ENCODE results near the gene ASB6. TPM values are rescaled to one million over a fixed set of nuclear protein-coding genes. Genes with fewer than 3 reads are reported as not detected.

Gene ASB6
- polyA plus RNA-seq, 1 donor = 11.8 TPM

DNA sequence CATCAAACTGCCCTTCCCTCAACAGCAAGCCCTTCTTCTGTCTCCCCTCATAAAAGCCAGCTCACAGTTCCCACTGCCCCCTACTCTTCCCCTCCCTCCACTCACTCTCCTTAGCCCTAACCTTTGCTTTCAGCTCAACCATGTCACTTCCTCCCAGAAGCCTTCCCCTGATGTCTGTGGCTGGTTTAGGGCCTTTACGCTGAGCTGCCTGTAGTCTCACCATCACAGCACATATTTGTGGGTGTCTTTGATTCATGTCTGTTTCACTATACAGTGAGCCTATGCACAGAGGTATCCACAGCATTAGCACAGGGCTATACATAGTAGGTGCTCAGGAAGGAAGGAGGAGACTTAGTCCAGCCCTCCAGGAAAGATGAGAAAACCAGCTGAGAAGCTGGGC lies 55.7 kb downstream of the ASB6 start:
- no peak for DNase-seq (ENCODE audit: low read depth)

DNA sequence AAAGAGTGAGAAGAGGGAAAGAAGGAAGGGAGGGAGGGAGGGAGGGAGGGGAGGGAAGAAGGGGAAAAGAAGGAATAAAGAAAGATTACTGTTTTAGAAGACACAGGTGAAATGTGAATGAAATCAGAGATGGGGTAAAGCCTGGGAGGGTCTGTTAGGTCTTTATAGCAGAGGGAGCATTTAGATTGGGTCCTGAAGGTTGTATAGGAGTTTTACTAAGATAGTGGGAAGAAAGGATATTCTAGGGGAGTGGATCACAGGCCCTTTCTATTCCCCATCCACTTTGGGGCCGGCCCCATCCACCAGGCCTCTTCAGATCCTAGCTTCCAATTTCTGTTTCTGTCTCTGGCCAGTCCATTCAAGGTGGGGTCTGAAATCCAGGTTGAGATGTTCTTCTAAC lies 56.6 kb downstream of the ASB6 start:
- DNase-seq (ENCODE audit: low read depth) = no peak

Other genes starting within 250 kb of the ASB6 start
- gene C9orf50, start 21.1 kb downstream of the ASB6 start, polyA plus RNA-seq (ENCODE audit: insufficient read length) = 0.23 TPM
- 37.3 TPM for gene NTMT1, start 16.0 kb downstream of the ASB6 start, polyA plus RNA-seq (ENCODE audit: insufficient read length)
- 4.5 TPM for gene PRRX2, start 23.5 kb upstream of the ASB6 start, polyA plus RNA-seq (ENCODE audit: insufficient read length)
- gene PTGES, start 110.9 kb upstream of the ASB6 start, polyA plus RNA-seq (ENCODE audit: insufficient read length) = 9.5 TPM
- gene TOR1B, start 161.0 kb upstream of the ASB6 start, polyA plus RNA-seq (ENCODE audit: insufficient read length) = 15.0 TPM
- gene TOR1A, start 182.0 kb upstream of the ASB6 start, polyA plus RNA-seq (ENCODE audit: insufficient read length) = 23.0 TPM
- 46.7 TPM for gene C9orf78, start 193.1 kb upstream of the ASB6 start, polyA plus RNA-seq (ENCODE audit: insufficient read length)
- 12.6 TPM for gene USP20, start 193.3 kb upstream of the ASB6 start, polyA plus RNA-seq (ENCODE audit: insufficient read length)

Measured in forelimb muscle (tissue), 1 donor.